Stimulated activated CD8-positive, alpha-beta memory T cell treated with anti-CD3 and anti-CD28 coated beads, Interleukin-15, amount 100 ng/mL, for 48 hours (primary cell): ENCODE data around the gene TLR6.
"Not testable (repeated sequence)": the region's sequence is repeated elsewhere in the genome, so short reads cannot be mapped to it uniquely, and the experiment has no call there.

Source experiments
- DNase-seq, 2 donors: peaks; one replicate each; pipeline ENCODE4 v3.0.0-alpha.2; 2020; ENCODE audit warnings: low read depth in 2 of 2

TLR6 gene

DNA sequence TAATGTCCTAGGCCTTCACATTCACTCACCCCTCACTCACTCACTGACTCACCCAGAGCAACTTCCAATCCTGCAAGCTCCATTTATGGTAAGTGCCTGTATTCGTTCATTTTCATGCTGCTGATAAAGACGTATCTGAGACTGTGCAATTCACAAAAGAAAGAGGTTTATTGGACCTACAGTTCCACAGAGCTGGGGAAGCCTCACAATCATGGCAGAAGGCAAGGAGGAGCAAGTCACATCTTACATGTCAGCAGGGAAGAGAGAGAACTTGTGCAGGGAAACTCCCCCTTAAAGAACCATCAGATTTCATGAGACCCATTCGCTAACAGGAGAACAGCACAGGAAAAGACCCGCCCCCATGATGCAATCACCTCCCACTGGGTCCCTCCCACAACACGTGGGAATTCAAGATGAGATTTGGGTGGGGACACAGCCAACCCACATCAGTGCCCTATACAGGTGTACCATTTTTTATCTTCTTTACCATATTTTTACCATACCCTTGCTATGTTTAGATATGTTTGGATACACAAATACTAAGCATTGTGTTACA lies 33.8 kb downstream of the TLR6 start:
- DNase-seq: no peak

DNA sequence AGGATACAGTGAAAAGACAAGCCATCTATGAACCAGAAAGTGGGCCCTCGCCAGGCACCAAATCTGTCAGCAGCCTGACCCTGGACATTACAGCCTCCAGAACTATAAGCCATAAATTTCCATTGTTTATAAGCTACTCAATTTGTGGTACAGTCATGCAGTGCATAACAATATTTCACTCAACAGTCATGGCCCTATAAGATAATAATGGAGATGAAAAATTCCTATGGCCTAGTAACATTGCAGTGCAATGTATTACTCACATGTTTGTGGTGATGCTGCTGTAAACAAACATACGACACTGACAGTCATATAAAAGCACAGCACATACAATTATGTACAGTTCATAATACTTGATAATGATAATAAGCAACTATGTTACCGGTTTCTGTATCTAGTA lies 34.9 kb downstream of the TLR6 start:
- DNase-seq: no peak

DNA sequence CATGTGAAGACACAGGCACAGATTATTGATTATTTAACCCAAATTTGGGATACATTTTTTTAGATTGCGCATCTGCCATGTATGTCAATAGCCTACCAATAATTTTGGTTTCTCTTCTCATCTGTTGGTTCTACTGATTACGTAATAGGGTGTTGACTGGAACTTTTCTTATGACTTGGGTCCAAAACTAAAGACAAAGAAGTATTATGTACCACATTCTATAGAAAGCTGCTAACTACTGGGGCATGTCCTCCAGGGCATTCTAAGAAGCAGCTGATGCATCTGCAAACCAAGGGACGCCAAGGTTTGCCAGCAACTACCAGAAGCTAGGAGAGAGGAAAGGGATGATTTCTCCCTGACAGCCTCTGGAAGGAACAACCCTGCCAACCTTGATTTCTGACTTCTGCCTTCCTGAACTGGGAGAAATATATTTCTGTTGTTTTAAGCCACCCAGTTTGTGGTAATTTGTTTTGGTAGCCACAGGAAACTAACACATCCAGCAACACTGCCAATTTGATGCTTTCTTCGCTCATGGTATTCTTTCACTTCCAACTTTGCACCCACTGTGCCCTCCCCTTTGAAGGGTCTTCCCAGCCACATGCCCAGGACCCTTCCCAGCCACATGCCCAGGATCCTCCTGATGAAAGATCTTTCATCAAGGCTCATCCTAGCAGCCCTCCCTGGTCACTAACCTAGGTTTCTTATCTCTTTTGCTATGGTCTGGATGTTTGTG lies 36.1 kb downstream of the TLR6 start:
- no peak for DNase-seq

DNA sequence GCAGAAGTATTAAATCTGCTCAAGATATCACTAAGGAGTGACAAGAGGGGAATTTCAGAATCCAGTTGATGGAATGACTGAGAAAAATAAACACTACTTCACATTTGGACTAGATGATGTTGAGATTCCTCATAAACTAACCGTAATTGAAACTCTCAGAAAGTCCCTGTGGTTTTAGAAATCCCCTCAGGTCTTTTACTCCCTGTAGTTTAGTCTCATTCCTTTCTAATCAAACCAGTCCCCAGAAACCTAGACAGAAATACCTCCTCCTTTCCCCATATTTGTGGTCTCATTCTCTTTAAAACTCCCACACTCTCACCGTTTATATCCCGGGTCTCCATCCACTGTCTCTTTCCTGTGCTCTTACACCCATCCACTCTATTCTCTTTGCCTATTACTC lies 37.0 kb downstream of the TLR6 start:
- no peak for DNase-seq

DNA sequence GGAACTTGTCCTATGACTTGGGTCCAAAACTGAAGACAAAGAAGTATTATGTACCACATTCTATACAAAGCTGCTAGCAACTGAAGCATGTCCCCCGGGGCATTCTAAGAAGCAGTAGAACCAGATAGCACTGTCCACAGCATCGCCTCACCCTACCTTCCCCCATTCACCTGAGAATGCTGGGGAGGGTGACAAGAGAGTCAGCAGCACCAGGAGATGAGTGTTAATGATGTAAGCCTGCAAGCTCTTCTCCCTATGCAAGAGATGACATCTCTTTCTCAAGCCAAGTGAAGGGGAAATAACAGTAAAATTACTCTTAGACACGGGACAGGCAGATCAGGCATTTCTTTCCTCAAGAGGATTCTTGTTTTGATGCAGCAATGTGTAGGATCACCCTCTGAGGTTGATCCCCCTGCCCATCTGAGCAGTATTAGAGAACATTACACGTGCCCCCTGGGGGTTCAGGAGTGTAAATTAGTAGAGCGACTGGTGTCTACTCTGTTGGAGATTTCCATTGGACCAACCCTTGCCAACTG lies 38.1 kb downstream of the TLR6 start:
- DNase-seq: no peak

DNA sequence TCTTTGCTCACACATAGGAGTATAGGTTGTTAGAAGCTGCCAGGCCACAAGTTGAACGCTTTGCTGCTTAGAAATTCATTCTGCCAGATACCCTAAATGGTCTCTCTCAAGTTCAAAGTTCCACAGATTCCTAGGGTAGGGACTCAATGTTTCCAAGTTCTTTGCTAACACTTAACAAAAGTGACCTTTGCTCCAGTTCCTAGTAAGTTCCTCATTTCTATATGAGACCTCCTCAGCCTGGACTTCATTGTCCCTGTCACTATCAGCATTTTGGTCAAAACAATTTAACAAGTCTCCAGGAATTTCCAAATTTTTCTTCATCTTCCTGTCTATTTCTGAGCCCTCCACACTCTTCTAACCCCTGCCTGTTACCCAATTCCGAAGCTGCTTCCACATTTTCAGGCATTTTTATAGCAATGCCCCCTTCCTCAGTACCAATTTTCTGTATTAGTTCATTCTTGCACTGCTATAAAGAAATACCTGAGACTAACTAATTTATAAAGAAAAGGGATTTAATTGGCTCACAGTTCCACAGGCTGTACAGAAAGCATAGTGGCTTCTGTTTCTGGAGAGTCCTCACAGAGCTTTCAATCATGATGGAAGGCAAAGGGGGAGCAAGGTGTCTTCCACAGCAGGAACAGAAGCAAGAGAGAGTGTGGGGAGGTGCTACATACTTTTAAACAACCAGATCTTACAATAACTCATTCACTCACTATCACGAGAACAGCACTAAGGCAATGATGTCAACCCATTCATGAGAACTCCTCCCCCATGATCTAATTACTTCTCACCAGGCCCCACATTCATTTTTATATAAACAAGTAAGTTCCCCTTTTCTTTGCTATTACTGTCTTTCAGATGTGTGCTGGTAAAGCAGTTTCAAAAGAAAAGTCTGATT lies 40.5 kb downstream of the TLR6 start:
- DNase-seq: no peak

DNA sequence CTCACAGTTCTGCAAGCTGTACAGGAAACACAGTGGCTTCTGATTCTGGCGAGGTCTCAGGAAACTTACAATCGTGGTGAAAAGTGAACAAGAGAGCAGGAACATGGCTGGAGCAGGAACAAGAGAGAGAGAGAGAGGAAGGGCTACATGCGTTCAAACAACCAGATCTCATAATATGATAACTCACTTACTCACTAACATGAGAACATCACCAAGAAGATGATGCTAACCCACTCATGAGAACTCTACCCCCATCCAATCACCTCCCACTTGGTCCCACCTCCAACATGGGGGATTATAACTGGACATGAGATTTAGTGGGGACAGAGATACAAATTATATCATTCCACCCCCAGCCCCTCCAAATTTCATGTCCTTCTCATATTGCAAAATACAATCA lies 42.2 kb downstream of the TLR6 start:
- DNase-seq: no peak

DNA sequence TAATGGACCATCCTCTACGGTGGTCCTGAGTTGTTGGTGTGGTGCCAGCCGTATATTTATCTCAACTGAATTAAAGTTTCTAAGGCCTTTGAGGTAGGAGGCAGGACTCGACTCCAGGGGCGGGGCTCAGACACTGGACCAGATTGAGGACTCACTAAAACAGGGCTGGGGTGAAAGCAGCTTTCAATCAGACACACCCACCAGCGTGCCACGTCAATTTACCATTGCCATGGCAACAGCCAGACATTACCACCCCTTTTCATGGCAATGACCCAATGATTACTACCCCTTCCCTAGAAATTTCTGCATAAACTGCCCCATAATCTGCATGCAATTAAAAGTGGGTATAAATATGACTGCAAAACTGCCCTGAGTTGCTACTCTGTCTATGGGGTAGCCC lies 45.3 kb downstream of the TLR6 start:
- DNase-seq: no peak

DNA sequence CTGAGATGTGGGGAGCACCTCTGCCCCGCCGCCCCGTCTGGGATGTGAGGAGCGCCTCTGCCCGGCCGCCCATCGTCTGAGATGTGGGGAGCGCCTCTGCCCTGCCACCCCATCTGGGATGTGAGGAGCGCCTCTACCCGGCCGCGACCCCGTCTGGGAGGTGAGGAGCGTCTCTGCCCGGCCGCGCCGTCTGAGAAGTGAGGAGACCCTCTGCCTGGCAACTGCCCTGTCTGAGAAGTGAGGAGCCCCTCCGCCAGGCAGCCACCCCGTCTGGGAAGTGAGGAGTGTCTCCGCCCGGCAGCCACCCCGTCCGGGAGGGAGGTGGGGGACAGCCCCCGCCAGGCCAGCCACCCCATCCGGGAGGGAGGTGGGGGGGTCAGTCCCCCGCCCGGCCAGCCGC lies 49.2 kb downstream of the TLR6 start:
- DNase-seq: not testable (repeated sequence)

DNA sequence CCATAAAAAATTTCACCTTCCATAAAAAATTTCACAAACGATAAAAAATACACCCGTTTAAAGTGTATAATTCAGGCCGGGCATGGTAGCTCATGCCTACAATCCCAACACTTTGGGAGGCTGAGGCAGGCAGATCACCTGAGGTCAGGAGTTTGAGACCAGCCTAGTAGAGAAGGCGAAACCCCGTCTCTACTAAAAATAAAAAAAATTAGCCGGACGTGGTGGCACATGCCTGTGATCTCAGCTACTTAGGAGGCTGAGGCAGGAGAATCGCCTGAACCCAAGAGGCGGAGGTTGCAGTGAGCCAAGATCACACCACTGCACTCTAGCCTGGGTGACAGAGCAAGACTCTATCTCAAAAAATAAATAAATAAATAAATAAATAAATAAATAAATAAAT lies 50.4 kb downstream of the TLR6 start:
- not testable (repeated sequence) for DNase-seq

DNA sequence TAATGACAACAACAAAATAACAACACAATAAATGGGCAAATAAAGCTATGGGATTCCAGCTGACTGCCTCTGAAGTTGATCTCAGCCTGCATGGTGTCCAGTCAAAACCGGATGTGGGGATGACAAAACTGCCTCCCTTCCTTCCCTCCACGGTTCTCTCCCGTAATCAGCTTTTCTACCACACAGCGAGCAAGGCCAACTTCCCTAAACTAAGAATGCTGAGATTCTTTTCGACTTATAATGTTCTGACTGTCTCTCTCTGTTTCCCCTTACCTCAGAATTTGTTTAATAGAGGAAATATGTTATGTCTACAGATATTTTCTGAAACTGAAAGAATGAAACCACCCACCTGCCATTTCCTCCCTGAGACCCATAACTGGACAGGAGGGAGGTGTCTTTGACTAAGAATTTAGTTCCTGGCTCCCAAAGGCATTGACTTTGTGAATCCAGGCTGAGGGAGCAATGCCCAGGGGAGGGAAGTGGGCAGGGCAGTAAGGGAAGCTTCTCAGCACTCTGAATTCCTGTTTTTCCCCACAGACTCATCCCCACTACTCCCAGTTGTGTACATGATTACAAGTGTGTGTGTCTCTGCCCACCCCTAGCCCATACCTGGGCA lies 51.0 kb downstream of the TLR6 start:
- DNase-seq: no peak

DNA sequence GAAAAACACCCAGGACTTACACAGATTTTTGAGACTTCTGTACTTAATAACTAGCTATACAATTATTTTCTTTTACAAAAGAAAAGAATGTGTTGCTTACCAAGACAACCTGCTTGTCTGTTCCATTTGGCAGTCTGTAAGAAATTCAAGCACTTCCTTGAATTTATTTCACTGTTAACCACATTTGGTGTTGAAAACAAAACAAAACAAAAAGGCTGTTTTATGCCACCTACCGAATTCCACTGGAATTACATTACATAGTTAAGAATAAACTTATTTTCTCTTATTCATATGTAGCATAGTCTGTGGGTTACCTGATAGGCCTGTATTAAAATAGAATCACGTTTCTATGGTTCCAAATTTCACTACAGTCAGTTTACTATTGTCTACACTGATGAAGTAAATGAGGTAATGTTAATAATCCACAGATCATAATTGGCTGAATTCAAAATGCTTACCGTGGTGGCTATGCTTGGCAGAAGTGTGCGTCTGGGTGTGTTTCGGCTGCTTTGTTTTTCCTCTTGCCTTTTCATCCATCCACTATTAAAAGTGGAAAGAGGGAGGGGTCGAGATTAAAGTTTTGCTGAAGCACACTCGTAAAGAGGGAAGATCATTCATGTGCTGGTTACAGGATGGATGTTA lies 51.8 kb downstream of the TLR6 start, which contains the start of gene TLR1:
Gene TLR1, minus strand, starts transcription at position 138 of the 642 bp plus-strand sequence. CDS start 5,960 bp downstream, outside the sequence.
- DNase-seq: no peak

DNA sequence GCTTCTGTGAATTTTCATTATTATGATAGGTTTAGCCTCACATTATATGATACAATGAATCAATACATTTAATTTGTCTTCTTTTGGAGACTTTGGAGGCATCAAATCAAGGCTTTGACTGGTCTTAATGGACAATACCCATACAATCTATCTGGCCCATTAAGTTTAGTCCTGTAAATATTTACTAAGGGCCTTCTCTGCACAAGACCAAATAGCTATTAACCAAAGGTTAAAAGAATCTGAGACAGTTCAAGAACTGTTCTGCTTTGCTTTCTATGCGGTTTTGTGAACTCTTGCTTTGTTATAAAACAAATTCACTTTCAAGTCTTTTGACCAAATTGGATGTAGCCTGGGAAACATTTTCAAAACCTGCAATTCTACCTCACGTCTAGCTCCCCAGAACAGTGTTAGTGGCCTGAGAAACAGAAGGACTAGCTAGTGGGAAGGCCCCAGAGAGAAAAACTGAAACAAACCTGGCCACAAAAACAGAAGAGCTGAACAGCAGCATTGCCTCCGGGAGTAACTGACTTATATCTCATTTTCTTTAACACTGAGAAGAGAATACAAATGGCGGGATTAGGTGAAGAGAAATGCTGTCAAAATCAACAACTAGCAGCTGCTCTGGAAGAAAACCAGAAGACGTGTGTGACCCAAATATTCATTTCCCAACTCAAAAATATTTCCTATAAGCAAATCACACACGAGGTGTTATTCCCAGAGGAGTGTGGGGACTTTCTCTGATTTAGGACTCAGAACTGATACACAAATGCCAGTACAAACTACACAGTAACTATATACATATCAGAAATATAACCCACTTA lies 52.6 kb downstream of the TLR6 start:
- DNase-seq: peak in 1 of 2 donors; percentile 8

DNA sequence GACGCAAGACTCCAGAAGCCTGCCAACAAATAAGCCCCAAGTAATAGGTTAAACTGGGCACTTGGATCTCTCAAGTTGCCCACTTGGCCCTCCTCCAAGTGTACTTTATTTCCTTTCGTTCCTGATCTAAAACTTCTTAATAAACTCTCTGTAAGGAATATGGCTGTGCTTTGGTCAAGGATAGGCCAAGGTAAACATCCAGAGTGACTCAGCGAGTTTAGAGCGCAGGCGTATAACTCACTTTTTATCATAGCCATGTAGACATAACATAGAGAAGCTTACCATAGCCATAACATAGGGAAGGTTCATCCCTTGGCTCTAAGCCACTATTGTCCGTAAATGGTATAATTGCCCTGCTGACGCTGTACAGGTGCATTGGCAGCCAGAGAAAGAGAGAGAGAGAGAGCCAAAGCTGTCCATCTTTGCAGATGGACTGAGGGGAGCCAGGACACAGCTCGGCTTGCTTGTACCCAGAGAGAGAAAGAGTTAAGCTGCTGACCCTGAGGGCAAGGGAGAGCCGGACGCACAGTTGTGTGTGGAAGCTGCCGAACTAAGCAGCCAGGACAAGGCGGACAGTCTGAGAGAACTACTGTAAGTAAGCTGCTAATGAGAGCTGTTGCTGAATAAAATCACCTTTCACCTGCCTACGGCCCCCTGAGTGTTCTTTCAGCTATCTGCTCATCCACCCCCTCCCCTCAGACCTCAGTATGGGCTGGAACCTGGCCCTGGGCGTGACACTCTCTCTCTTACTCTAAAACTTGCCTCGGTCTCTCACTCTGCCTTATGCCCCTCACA lies 53.9 kb downstream of the TLR6 start:
- no peak for DNase-seq

DNA sequence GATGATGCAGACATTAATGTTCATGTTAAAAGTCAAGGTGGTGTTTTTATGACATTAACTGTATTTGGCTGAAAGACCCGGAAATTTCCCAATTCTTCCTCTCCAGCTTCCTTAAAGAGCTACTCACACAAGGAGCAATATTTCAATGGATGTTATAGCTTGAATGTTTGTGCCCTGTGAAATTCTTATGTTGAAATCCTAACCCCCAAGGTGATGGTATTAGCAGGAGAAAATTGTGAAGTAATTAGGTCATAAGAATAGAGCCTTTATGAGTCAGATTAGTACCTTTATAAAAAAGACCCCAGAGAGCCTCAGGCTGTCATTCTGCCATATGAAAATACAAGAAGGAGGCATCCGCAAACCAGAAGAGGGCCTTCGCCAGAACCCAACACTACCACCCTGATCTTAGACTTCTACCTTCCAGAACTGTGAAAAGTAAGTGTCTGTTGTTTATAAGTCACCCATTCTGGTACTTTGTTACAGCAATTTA lies 55.6 kb downstream of the TLR6 start:
- DNase-seq: no peak

DNA sequence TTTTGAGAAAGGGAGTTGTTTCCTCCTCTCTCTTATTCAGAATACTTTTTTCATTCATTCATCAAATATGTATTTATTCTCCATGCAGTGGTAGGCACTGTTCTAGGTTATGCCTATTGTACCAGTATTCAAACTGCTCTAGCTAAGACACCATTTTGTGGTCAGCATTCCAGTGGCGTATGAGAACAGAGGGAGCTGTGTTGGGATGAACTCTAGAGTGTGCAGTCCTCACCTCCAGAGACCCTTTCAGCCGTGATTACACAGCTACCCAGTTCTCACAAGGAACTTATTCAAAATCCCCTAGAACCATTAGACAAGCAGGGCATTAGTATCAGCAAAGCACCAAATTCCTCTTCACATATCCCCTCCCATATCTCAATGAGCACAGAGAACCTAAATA lies 56.3 kb downstream of the TLR6 start:
- DNase-seq: no peak

DNA sequence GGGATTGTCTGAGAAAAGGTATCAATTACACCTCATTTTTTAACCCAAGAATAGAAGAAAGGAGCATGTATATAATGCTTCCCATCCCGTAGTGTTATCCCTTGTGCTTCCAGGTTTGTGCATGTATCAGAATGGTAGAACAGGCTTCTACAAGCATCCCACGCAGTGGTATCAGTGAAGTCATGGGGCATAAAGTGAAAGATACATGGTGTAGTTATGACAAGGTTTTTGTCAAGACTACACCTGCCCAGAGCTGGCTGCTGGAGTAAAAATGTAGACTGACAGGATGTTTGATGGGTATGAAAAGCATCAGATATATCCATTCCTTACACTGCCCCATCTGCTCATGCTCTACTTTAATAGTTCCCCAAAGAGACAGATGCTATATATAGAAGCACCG lies 61.5 kb downstream of the TLR6 start:
- no peak for DNase-seq

DNA sequence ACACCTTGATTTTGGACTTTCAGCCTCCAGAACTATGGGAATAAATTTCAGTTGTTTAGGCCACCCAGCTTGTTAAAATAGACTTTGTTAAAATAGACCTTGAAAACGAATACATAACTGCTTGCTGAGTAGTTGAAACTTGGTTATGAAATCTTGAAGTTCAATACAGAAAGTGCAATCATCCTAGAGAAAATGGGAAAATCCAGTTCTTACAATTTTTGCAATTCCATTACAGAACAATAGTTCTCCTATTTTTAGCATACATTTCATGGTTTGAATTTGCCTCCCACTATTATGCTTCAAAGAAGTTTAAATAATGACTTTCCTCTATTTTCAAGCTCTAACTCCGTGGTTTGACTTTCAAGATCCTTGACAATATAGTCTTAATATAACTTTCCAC lies 62.6 kb downstream of the TLR6 start:
- no peak for DNase-seq

DNA sequence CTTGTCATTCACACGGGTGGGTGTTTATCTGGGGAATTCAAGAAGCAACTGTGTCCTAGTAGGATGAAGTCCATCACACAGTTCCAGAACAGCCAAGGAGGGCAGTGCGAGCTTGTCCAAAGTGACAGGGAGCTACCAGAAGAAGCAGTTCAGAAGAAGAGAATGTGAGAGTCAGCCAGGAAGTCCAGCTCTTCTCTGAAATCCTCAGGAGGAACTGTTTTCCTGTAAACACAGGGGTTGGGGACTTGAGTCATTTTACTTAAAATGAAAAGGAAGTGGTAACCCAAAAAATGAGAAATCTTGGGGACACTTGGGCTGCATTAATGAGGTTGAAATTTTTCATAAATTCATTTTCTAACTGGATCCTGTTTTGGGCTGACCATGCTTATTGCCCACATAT lies 65.6 kb downstream of the TLR6 start:
- no peak for DNase-seq

DNA sequence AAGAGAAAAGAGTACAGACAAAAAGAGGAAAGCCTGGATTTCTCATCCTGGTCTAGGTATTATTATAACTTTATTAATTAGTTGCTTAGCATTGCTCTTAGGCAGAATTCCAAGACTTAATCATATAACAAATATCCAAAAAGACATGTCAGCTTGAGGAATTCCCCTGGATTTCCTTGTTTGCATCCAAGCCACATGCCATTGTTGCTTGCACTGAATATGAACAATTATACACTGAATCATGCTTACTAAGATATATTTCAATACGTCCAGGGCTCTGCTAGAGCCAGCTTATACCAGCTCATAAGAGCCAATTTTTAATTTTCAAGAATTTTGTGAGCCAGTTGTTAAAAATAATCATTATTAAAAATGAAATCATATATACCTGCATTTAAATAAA lies 68.3 kb downstream of the TLR6 start:
- DNase-seq: no peak
